Measurements from ENCODE around the gene SFXN5.

The SFXN5 gene

GRCh38 chr2:72994282-72994990, 77.1 kb downstream of the SFXN5 start:
- no peak for DNase-seq (ENCODE audit: low read depth)

- DNase-seq (ENCODE audit: low read depth) = no peak
Observed at GRCh38 chr2:72993933-72994280, 77.6 kb downstream of the SFXN5 start.

- no peak for DNase-seq (ENCODE audit: low read depth)
Observed at GRCh38 chr2:72993147-72993932, 78.2 kb downstream of the SFXN5 start.

GRCh38 chr2:72992734-72993102, 78.8 kb downstream of the SFXN5 start:
- DNase-seq (ENCODE audit: low read depth) = no peak

GRCh38 chr2:72991980-72992733, 79.4 kb downstream of the SFXN5 start:
- no peak for DNase-seq (ENCODE audit: low read depth)

- no peak for DNase-seq (ENCODE audit: low read depth)
Observed at GRCh38 chr2:72991439-72991725, 80.1 kb downstream of the SFXN5 start.

GRCh38 chr2:72990695-72991438, 80.6 kb downstream of the SFXN5 start:
- no peak for DNase-seq (ENCODE audit: low read depth)

GRCh38 chr2:72989770-72990556, 81.5 kb downstream of the SFXN5 start:
- no peak for DNase-seq (ENCODE audit: low read depth)

- DNase-seq (ENCODE audit: low read depth) = no peak
Observed at GRCh38 chr2:72988726-72989273, 82.7 kb downstream of the SFXN5 start.

GRCh38 chr2:72988041-72988440, 83.5 kb downstream of the SFXN5 start:
- no peak for DNase-seq (ENCODE audit: low read depth)

- DNase-seq (ENCODE audit: low read depth) = no peak
Observed at GRCh38 chr2:72985891-72986683, 85.4 kb downstream of the SFXN5 start.

- DNase-seq (ENCODE audit: low read depth) = no peak
Observed at GRCh38 chr2:72985136-72985535, 86.4 kb downstream of the SFXN5 start.

- DNase-seq (ENCODE audit: low read depth) = no peak
Observed at GRCh38 chr2:72984172-72984671, 87.3 kb downstream of the SFXN5 start.

- DNase-seq (ENCODE audit: low read depth) = no peak
Observed at GRCh38 chr2:72983500-72984161, 87.9 kb downstream of the SFXN5 start.

- no peak for DNase-seq (ENCODE audit: low read depth)
Observed at GRCh38 chr2:72982781-72983499, 88.6 kb downstream of the SFXN5 start.

GRCh38 chr2:72982219-72982618, 89.3 kb downstream of the SFXN5 start:
- DNase-seq (ENCODE audit: low read depth) = no peak

GRCh38 chr2:72981536-72981935, 90.0 kb downstream of the SFXN5 start:
- DNase-seq (ENCODE audit: low read depth) = no peak

GRCh38 chr2:72980535-72981217, 90.8 kb downstream of the SFXN5 start:
- DNase-seq (ENCODE audit: low read depth) = no peak

GRCh38 chr2:72979896-72980295, 91.6 kb downstream of the SFXN5 start:
- DNase-seq (ENCODE audit: low read depth) = no peak
